ENCODE results near the gene ACTR2. TPM values are rescaled to one million over a fixed set of nuclear protein-coding genes. Genes with fewer than 3 reads are reported as not detected.

The ACTR2 gene
- total RNA-seq, 1 donor from 2014 or later: 493 TPM

DNA sequence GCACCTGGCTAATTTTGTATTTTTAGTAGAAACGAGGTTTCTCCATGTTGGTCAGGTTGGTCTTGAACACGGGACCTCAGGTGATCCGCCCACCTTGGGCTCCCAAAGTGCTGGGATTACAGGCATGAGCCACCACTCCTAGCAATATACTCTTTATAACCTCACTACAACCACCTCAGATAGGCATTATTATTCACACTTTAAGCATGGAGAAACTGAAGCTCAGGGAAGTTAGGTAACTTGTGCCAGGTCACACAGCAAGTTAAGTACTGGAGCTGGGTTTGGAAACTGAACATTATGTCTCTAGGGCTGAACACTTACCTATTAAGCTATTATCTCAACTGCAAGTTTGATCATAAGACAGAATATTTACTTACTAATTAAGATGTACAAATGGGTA, 42.6 kb upstream of the ACTR2 start:
- Histone ChIP-seq H3K4me2 (ENCODE audit: low read length) (no peak overlapping the region), H4K20me1 (ENCODE audit: insufficient read depth, low read length) (no peaks in the 10 kb centered on the region), H2AFZ (ENCODE audit: low read depth, low read length) (no peak overlapping the region), H3K4me3 (ENCODE audit: insufficient read depth, low read depth, low read length) (no peak overlapping the region), H3K9ac (ENCODE audit: low read length) (no peak overlapping the region), H3K79me2 (ENCODE audit: insufficient read depth, low read length) (no peaks in the 10 kb centered on the region), H3K27ac (ENCODE audit: low read depth, low read length) (no peak overlapping the region), H3K27me3 (ENCODE audit: insufficient read depth, low read length) (no peaks in the 10 kb centered on the region), H3K4me1 (ENCODE audit: insufficient read depth, low read length) (no peaks in the 10 kb centered on the region), H3K36me3 (ENCODE audit: insufficient read depth, low read length) (no peaks in the 10 kb centered on the region), H3K9me3 (ENCODE audit: insufficient read depth, low read depth, low read length) (no peaks in the 10 kb centered on the region)
- no peak for TF ChIP-seq EZH2 (IDR thresholded peaks at IDR 0.05; ENCODE audit: insufficient read depth, low read length)
- TF ChIP-seq, protein P1, sequence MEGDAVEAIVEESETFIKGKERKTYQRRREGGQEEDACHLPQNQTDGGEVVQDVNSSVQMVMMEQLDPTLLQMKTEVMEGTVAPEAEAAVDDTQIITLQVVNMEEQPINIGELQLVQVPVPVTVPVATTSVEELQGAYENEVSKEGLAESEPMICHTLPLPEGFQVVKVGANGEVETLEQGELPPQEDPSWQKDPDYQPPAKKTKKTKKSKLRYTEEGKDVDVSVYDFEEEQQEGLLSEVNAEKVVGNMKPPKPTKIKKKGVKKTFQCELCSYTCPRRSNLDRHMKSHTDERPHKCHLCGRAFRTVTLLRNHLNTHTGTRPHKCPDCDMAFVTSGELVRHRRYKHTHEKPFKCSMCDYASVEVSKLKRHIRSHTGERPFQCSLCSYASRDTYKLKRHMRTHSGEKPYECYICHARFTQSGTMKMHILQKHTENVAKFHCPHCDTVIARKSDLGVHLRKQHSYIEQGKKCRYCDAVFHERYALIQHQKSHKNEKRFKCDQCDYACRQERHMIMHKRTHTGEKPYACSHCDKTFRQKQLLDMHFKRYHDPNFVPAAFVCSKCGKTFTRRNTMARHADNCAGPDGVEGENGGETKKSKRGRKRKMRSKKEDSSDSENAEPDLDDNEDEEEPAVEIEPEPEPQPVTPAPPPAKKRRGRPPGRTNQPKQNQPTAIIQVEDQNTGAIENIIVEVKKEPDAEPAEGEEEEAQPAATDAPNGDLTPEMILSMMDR (IDR thresholded peaks at IDR 0.05; ENCODE audit: insufficient read depth, low read depth, low read length): no peak
- Mint-ChIP-seq H3K27ac (ENCODE audit: unreplicated experiment) (no peak overlapping the region), H3K4me1 (ENCODE audit: low read depth, unreplicated experiment) (peaks cover 4% of the 10 kb centered on the region), H3K4me3 (ENCODE audit: unreplicated experiment) (no peak overlapping the region), H3K9me3 (ENCODE audit: unreplicated experiment) (peaks cover 8% of the 10 kb centered on the region), H3K27me3 (ENCODE audit: low read depth, unreplicated experiment) (peaks cover 10% of the 10 kb centered on the region), H3K36me3 (ENCODE audit: low read depth, unreplicated experiment) (no peaks in the 10 kb centered on the region)
- FAIRE-seq (no peak), DNase-seq (ENCODE audit: low read depth) (no peak)

DNA sequence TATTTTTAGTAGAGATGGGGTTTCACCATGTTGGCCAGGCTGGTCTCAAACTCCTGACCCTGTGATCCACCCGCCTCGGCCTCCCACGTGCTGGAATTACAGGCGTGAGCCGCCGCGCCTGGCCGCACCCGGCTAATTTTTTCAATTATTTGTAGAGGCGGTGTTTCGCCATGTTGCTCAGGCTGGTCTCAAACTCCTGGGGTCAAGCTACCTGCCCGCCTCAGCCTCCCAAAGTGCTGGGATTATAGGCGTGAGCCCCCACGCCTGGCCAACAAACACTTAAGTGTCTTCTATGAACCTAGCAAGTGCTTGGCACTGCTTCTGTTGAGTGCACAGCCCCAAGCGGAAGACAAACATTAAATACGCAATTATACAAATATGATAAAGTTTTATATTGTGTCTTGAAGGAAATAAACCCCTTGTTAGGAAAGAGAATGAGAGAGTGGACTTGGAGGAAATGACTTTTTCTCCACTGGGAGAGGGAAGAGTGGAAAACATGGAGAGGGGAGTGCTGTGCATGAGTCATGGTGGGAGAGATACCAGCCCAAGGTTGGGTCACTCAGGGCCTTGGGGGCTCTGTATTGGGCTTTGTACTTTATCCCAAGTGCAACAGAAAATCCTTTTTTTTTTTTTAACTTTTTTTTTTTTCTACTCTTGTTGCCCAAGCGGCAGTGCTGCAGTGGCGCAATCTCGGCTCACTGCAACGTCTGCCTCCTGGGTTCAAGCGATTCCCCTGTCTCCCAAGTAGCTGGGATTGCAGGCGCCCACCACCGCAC, 41.4 kb upstream of the ACTR2 start:
- no peaks in the 10 kb centered on the region for H3K79me2 ChIP-seq (ENCODE audit: insufficient read depth, low read length)
- Mint-ChIP-seq H3K27ac (ENCODE audit: unreplicated experiment) (no peak overlapping the region), H3K9me3 (ENCODE audit: unreplicated experiment) (peaks cover 3% of the 10 kb centered on the region), H3K4me3 (ENCODE audit: unreplicated experiment) (no peak overlapping the region), H3K4me1 (ENCODE audit: low read depth, unreplicated experiment) (peaks cover 4% of the 10 kb centered on the region), H3K27me3 (ENCODE audit: low read depth, unreplicated experiment) (peaks cover 8% of the 10 kb centered on the region), H3K36me3 (ENCODE audit: low read depth, unreplicated experiment) (no peaks in the 10 kb centered on the region)
- no peaks in the 10 kb centered on the region for H3K4me1 ChIP-seq (ENCODE audit: insufficient read depth, low read length)
- FAIRE-seq (no peak), DNase-seq (ENCODE audit: low read depth) (no peak)
- H3K27ac ChIP-seq (ENCODE audit: low read depth, low read length): no peak overlapping the region
- no peak overlapping the region for H2AFZ ChIP-seq (ENCODE audit: low read depth, low read length)
- H4K20me1 ChIP-seq (ENCODE audit: insufficient read depth, low read length): no peaks in the 10 kb centered on the region
- no peak overlapping the region for H3K4me3 ChIP-seq (ENCODE audit: insufficient read depth, low read depth, low read length)
- no peaks in the 10 kb centered on the region for H3K27me3 ChIP-seq (ENCODE audit: insufficient read depth, low read length)
- TF ChIP-seq, protein P1 (IDR thresholded peaks at IDR 0.05; ENCODE audit: insufficient read depth, low read depth, low read length): no peak
- no peak for TF ChIP-seq EZH2 (IDR thresholded peaks at IDR 0.05; ENCODE audit: insufficient read depth, low read length)
- no peaks in the 10 kb centered on the region for H3K9me3 ChIP-seq (ENCODE audit: insufficient read depth, low read depth, low read length)
- H3K4me2 ChIP-seq (ENCODE audit: low read length): no peak overlapping the region
- no peak overlapping the region for H3K9ac ChIP-seq (ENCODE audit: low read length)
- no peaks in the 10 kb centered on the region for H3K36me3 ChIP-seq (ENCODE audit: insufficient read depth, low read length)
